Choroid plexus epithelial cell (primary cell): Measurements from ENCODE around the gene SLC16A1.

Source experiments
- DNase-seq: peaks from one replicate; pipeline ENCODE4 v3.0.0-alpha.2; 2010; ENCODE audit warnings: low read depth
- H3K4me3 ChIP-seq: 2 replicates; pipeline ENCODE4 v1.5.1; 2011; ENCODE audit warnings: low read depth, mild to moderate bottlenecking, control low read depth, low read length, moderate library complexity
- CTCF ChIP-seq: conservative IDR thresholded peaks from 2 replicates; pipeline ENCODE4 v1.5.1; 2011; ENCODE audit warnings: low read depth, mild to moderate bottlenecking, control low read depth, inconsistent platforms, low read length, moderate library complexity

SLC16A1 gene

GRCh38 chr1:112879834-112880233 lies 76.2 kb downstream of the SLC16A1 start:
- no peak overlapping the region for H3K4me3 ChIP-seq
- no peak for DNase-seq
- TF ChIP-seq CTCF, result no peak

- TF ChIP-seq CTCF, result no peak
- DNase-seq, result no peak
- no peak overlapping the region for H3K4me3 ChIP-seq
Observed at GRCh38 chr1:112878321-112878720, 77.7 kb downstream of the SLC16A1 start.

GRCh38 chr1:112877750-112878149 lies 78.2 kb downstream of the SLC16A1 start:
- no peak overlapping the region for H3K4me3 ChIP-seq
- DNase-seq, result peak; percentile 36
- TF ChIP-seq CTCF, result no peak

GRCh38 chr1:112876315-112876714 lies 79.7 kb downstream of the SLC16A1 start:
- no peak for DNase-seq
- H3K4me3 ChIP-seq, result no peak overlapping the region
- no peak for TF ChIP-seq CTCF

- DNase-seq, result no peak
- no peak for TF ChIP-seq CTCF
- H3K4me3 ChIP-seq, result no peak overlapping the region
Observed at GRCh38 chr1:112872551-112872962, 83.4 kb downstream of the SLC16A1 start.

GRCh38 chr1:112870887-112871646 lies 84.9 kb downstream of the SLC16A1 start:
- no peak for TF ChIP-seq CTCF
- no peak for DNase-seq
- H3K4me3 ChIP-seq, result no peak overlapping the region

GRCh38 chr1:112869895-112870294 lies 86.1 kb downstream of the SLC16A1 start:
- no peak for DNase-seq
- no peak for TF ChIP-seq CTCF
- no peak overlapping the region for H3K4me3 ChIP-seq
